Neuronal stem cell (in vitro differentiated cells): ENCODE results near the gene AACS.

Source experiments
- DNase-seq: peaks from one replicate; pipeline ENCODE4 v3.0.0-alpha.2; 2013; ENCODE audit warnings: low spot score
- H2AFZ ChIP-seq: one replicate; pipeline ENCODE4 v1.6.1; 2013; ENCODE audit warnings: mild to moderate bottlenecking, low read length, inconsistent platforms
- H2AK5ac ChIP-seq: 2 replicates; pipeline ENCODE4 v1.6.1; 2013; ENCODE audit warnings: low read depth, mild to moderate bottlenecking, inconsistent platforms, low read length, moderate library complexity, mixed read lengths
- H2BK120ac ChIP-seq: 2 replicates; pipeline ENCODE4 v1.6.1; 2013; ENCODE audit warnings: low read depth, mild to moderate bottlenecking, inconsistent platforms, low read length, moderate library complexity, mixed read lengths
- H2BK12ac ChIP-seq: one replicate; pipeline ENCODE4 v1.6.1; 2013; ENCODE audit warnings: low read length, inconsistent platforms
- H2BK15ac ChIP-seq: 2 replicates; pipeline ENCODE4 v1.6.1; 2013; ENCODE audit warnings: mild to moderate bottlenecking, low read length, inconsistent platforms, mixed read lengths
- H2BK5ac ChIP-seq: one replicate; pipeline ENCODE4 v1.6.1; 2013; ENCODE audit warnings: inconsistent platforms, mild to moderate bottlenecking, low read length, moderate library complexity
- H3K14ac ChIP-seq: one replicate; pipeline ENCODE4 v1.6.1; 2013; ENCODE audit warnings: low read length, inconsistent platforms
- H3K18ac ChIP-seq: 2 replicates; pipeline ENCODE4 v1.6.1; 2013; ENCODE audit warnings: low read length, inconsistent platforms
- H3K23ac ChIP-seq: 2 replicates; pipeline ENCODE4 v1.6.1; 2013; ENCODE audit warnings: low read depth, mild to moderate bottlenecking, mixed read lengths, low read length, inconsistent platforms; ENCODE audit not compliant: poor library complexity
- H3K27ac ChIP-seq: replicated peaks from 3 replicates; pipeline ENCODE4 v1.5.1; 2013; ENCODE audit warnings: low read length, inconsistent platforms
- H3K27me3 ChIP-seq, 3 experiments: 2 replicates each; pipeline ENCODE4 v1.6.1; 2013; ENCODE audit warnings: low read length in 3 of 3, mild to moderate bottlenecking in 2 of 3, inconsistent platforms in 1 of 3, low read depth in 1 of 3, mixed read lengths in 1 of 3, moderate library complexity in 1 of 3; ENCODE audit not compliant: control insufficient read depth in 3 of 3, insufficient read depth in 3 of 3
- H3K36me3 ChIP-seq, 2 donors: replicated peaks in 1 of 2; 2 replicates each; pipeline ENCODE4 v1.6.1; 2013; ENCODE audit warnings: low read length in 2 of 2; ENCODE audit not compliant: control insufficient read depth in 2 of 2, insufficient read depth in 2 of 2
- H3K4ac ChIP-seq: 2 replicates; pipeline ENCODE4 v1.6.1; 2013; ENCODE audit warnings: inconsistent platforms, mild to moderate bottlenecking, low read length, moderate library complexity
- H3K4me1 ChIP-seq, 2 donors: 1 replicate in 1 of 2; 2 replicates in 1 of 2; pipeline ENCODE4 v1.6.1; 2013; ENCODE audit warnings: low read length in 2 of 2, low read depth in 1 of 2; ENCODE audit not compliant: control insufficient read depth in 2 of 2, insufficient read depth in 1 of 2
- H3K4me2 ChIP-seq: one replicate; pipeline ENCODE4 v1.6.1; 2013; ENCODE audit warnings: mild to moderate bottlenecking, low read length, inconsistent platforms; ENCODE audit not compliant: insufficient read depth, poor library complexity, severe bottlenecking
- H3K4me3 ChIP-seq, 2 donors: 2 replicates each; pipeline ENCODE4 v1.5.1; 2013; ENCODE audit warnings: low read length in 2 of 2, mild to moderate bottlenecking in 2 of 2, inconsistent platforms in 1 of 2, moderate library complexity in 1 of 2
- H3K79me1 ChIP-seq: one replicate; pipeline ENCODE4 v1.6.1; 2013; ENCODE audit warnings: low read depth, mild to moderate bottlenecking, inconsistent platforms, low read length, moderate library complexity
- H3K9ac ChIP-seq: one replicate; pipeline ENCODE4 v1.6.1; 2013; ENCODE audit warnings: mild to moderate bottlenecking, low read depth, low read length, inconsistent platforms; ENCODE audit not compliant: poor library complexity
- H3K9me3 ChIP-seq, 2 donors: replicated peaks in 1 of 2; 2 replicates each; pipeline versions ENCODE3 to v1.6.1; 2013; ENCODE audit warnings: low read length in 2 of 2, mild to moderate bottlenecking in 2 of 2, inconsistent platforms in 1 of 2, low read depth in 1 of 2, mixed read lengths in 1 of 2, moderate library complexity in 1 of 2; ENCODE audit not compliant: control insufficient read depth in 2 of 2, insufficient read depth in 1 of 2
- H4K8ac ChIP-seq: one replicate; pipeline ENCODE4 v1.6.1; 2013; ENCODE audit warnings: low read depth, mild to moderate bottlenecking, inconsistent platforms, low read length, moderate library complexity
- H4K91ac ChIP-seq: one replicate; pipeline ENCODE4 v1.6.1; 2013; ENCODE audit warnings: low read length, low read depth, mild to moderate bottlenecking, inconsistent platforms; ENCODE audit not compliant: poor library complexity
- WGBS, 2 donors: extraction: QIAGEN DNeasy Blood & Tissue Kit; methylation state at CpG; one replicate each; pipeline ENCODE4 v1.1.7; 2013; ENCODE audit warnings: missing lambda C conversion rate in 2 of 2, mixed read lengths in 1 of 2; ENCODE audit not compliant: insufficient read length in 2 of 2, insufficient replicate concordance in 1 of 2; ENCODE audit errors: extremely low coverage in 2 of 2; 5-methylcytosine and 5-hydroxymethylcytosine counted together

The AACS gene

GRCh38 chr12:125069616-125070015 is 4.4 kb downstream of the AACS start:
- H2BK15ac ChIP-seq, result no peak overlapping the region
- no peak overlapping the region for H4K91ac ChIP-seq
- no peak overlapping the region for H3K9ac ChIP-seq
- H3K9me3 ChIP-seq, result no peaks in the 10 kb centered on the region
- no peak overlapping the region for H2AFZ ChIP-seq
- peaks cover 10 to 15% of the 10 kb centered on the region in 2 donors for H3K4me1 ChIP-seq
- H3K27me3 ChIP-seq, result peaks cover 0 to 2% (median 0%) of the 10 kb centered on the region in 3 experiments
- H3K36me3 ChIP-seq, result peaks cover 0 to 39% of the 10 kb centered on the region in 2 donors
- H3K18ac ChIP-seq, result peak overlapping the region; percentile 13
- H4K8ac ChIP-seq, result no peak overlapping the region
- no peak overlapping the region for H3K4me2 ChIP-seq
- no peak overlapping the region for H3K4ac ChIP-seq
- peak overlapping the region; percentile 33 for H2AK5ac ChIP-seq
- no CpG with 5 or more reads among the region's 8 CpGs for WGBS, 2 donors
- H2BK5ac ChIP-seq, result no peak overlapping the region
- no peak overlapping the region for H3K27ac ChIP-seq
- no peak overlapping the region for H3K4me3 ChIP-seq
- H3K14ac ChIP-seq, result no peak overlapping the region
- H3K23ac ChIP-seq, result no peak overlapping the region
- H2BK12ac ChIP-seq, result no peak overlapping the region
- peak overlapping the region; percentile 35 for H2BK120ac ChIP-seq
- H3K79me1 ChIP-seq, result peaks cover 7% of the 10 kb centered on the region
- no peak for DNase-seq

DNA sequence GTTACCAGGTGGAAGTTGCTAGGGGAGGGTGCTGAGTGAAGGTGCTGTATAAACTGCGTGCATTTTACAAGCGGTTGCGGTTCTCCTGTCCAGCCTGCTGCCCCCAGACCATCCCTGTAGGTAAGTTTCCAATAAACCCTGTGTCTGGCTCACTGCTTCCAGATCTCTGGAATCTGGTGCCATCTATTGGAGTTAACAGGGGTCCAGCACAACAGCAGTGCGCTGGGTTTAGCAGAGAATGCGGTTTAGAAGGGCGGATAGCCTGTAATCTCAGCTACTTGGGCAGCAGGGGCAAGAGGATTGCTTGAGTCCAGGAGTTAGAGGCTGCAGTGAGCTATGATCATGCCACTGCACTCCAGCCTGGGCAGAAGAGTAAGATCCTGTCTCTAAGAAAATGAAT is 4.9 kb downstream of the AACS start:
- Histone ChIP-seq H3K36me3 (peaks cover 0 to 39% of the 10 kb centered on the region in 2 donors), H3K4me1 (peaks cover 7 to 15% of the 10 kb centered on the region in 2 donors), H3K4ac (no peak overlapping the region), H2BK12ac (no peak overlapping the region), H3K9me3 (no peaks in the 10 kb centered on the region), H2AK5ac (no peak overlapping the region), H3K14ac (no peak overlapping the region), H3K4me3 (no peak overlapping the region), H4K8ac (no peak overlapping the region), H3K23ac (no peak overlapping the region), H2BK120ac (no peak overlapping the region), H2BK5ac (no peak overlapping the region), H2BK15ac (no peak overlapping the region), H3K27ac (no peak overlapping the region), H3K27me3 (no peaks in the 10 kb centered on the region), H3K4me2 (no peak overlapping the region), H3K18ac (no peak overlapping the region), H4K91ac (no peak overlapping the region), H3K79me1 (peaks cover 7% of the 10 kb centered on the region), H2AFZ (no peak overlapping the region), H3K9ac (no peak overlapping the region)
- WGBS, 2 donors, result no CpG with 5 or more reads among the region's 6 CpGs
- DNase-seq, result no peak

GRCh38 chr12:125070661-125071390 is 5.6 kb downstream of the AACS start:
- no peak overlapping the region for H2AFZ ChIP-seq
- no peak overlapping the region for H3K14ac ChIP-seq
- H3K18ac ChIP-seq, result no peak overlapping the region
- H3K4me1 ChIP-seq, result peaks cover 4 to 13% of the 10 kb centered on the region in 2 donors
- WGBS, 2 donors, result no CpG with 5 or more reads among the region's 11 CpGs
- no peak overlapping the region for H2BK12ac ChIP-seq
- H3K23ac ChIP-seq, result no peak overlapping the region
- no peak overlapping the region for H2AK5ac ChIP-seq
- no peak overlapping the region for H2BK120ac ChIP-seq
- no peak overlapping the region for H2BK5ac ChIP-seq
- H3K27me3 ChIP-seq, result no peaks in the 10 kb centered on the region
- H3K79me1 ChIP-seq, result peaks cover 5% of the 10 kb centered on the region
- no peak overlapping the region for H4K91ac ChIP-seq
- no peaks in the 10 kb centered on the region for H3K9me3 ChIP-seq
- no peak overlapping the region for H3K4me3 ChIP-seq
- no peak for DNase-seq
- no peak overlapping the region for H3K4ac ChIP-seq
- H3K36me3 ChIP-seq, result peaks cover 0 to 41% of the 10 kb centered on the region in 2 donors
- H3K4me2 ChIP-seq, result no peak overlapping the region
- no peak overlapping the region for H3K27ac ChIP-seq
- no peak overlapping the region for H3K9ac ChIP-seq
- no peak overlapping the region for H2BK15ac ChIP-seq
- H4K8ac ChIP-seq, result no peak overlapping the region

DNA sequence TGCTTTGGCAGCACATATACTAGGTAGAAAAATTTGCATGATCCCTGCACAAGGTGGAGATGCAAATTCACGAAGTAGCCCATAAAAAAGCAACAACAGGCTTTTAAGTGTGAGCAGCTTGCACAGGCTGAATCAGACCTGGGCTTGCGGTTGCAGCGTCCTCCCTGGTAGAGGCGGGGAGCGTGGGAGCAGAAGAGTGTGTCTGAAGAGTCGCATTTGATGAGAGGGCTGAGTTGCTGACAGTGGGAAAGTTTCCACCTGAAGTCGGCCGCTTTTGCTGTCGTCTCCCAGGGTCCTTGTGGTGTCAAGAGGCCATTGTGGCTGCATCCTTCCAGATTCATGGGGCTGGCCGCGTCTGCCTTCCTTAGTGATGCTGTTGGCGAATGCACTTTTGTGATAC is 6.2 kb downstream of the AACS start:
- H2BK5ac ChIP-seq, result no peak overlapping the region
- no peak overlapping the region for H2BK12ac ChIP-seq
- no peak overlapping the region for H4K8ac ChIP-seq
- no peak overlapping the region for H3K9ac ChIP-seq
- H3K18ac ChIP-seq, result no peak overlapping the region
- no peak overlapping the region for H3K23ac ChIP-seq
- H4K91ac ChIP-seq, result no peak overlapping the region
- no peak overlapping the region for H2AFZ ChIP-seq
- H3K27ac ChIP-seq, result no peak overlapping the region
- H3K4me1 ChIP-seq, result peaks cover 0 to 9% of the 10 kb centered on the region in 2 donors
- H3K79me1 ChIP-seq, result peaks cover 5% of the 10 kb centered on the region
- H3K36me3 ChIP-seq, result peaks cover 2 to 48% of the 10 kb centered on the region in 2 donors
- no CpG with 5 or more reads among the region's 12 CpGs for WGBS, 2 donors
- H3K4me2 ChIP-seq, result no peak overlapping the region
- H3K4ac ChIP-seq, result no peak overlapping the region
- H2AK5ac ChIP-seq, result no peak overlapping the region
- no peak overlapping the region for H2BK120ac ChIP-seq
- no peaks in the 10 kb centered on the region for H3K27me3 ChIP-seq
- no peak overlapping the region for H2BK15ac ChIP-seq
- H3K14ac ChIP-seq, result no peak overlapping the region
- no peaks in the 10 kb centered on the region for H3K9me3 ChIP-seq
- no peak overlapping the region for H3K4me3 ChIP-seq
- no peak for DNase-seq
